ENCODE results near the gene PGAM2.

- no peak for TF ChIP-seq EZH2 (IDR thresholded peaks at IDR 0.05; ENCODE audit: insufficient read depth, poor library complexity, severe bottlenecking)
- no peak for TF ChIP-seq EZH2phosphoT487 (IDR thresholded peaks at IDR 0.05; ENCODE audit: insufficient read depth, low read depth)
These were observed 38.8 kb upstream of the PGAM2 start, which contains the start of gene AEBP1 for GRCh38 chr7:44103923-44104859.
